SK-N-MC (cell line): Measurements from ENCODE around the gene CARD9.

Experiments used
- EZH2 ChIP-seq: fragments of 200-600 bp; sonication (generic); IDR thresholded peaks from one replicate; pipeline ENCODE4 v1.6.1; 2017; ENCODE audit warnings: antibody characterized with exemption
- POLR2AphosphoS5 ChIP-seq: IDR thresholded peaks from 2 replicates; pipeline ENCODE4 v1.6.1; 2012; ENCODE audit warnings: mild to moderate bottlenecking, low read depth, low read length, borderline replicate concordance

GRCh38 chr9:136331030-136331429, 42.4 kb downstream of the CARD9 start:
- TF ChIP-seq EZH2 (no peak), POLR2AphosphoS5 (no peak)
